ENCODE data around the gene DHX34. TPM values are rescaled to one million over a fixed set of nuclear protein-coding genes. Genes with fewer than 3 reads are reported as not detected.
"Not testable (repeated sequence)": the region's sequence is repeated elsewhere in the genome, so short reads cannot be mapped to it uniquely, and the experiment has no call there.

DHX34 gene
- total RNA-seq, 1 donor from 2014 or later, result 17.7 TPM

DNA sequence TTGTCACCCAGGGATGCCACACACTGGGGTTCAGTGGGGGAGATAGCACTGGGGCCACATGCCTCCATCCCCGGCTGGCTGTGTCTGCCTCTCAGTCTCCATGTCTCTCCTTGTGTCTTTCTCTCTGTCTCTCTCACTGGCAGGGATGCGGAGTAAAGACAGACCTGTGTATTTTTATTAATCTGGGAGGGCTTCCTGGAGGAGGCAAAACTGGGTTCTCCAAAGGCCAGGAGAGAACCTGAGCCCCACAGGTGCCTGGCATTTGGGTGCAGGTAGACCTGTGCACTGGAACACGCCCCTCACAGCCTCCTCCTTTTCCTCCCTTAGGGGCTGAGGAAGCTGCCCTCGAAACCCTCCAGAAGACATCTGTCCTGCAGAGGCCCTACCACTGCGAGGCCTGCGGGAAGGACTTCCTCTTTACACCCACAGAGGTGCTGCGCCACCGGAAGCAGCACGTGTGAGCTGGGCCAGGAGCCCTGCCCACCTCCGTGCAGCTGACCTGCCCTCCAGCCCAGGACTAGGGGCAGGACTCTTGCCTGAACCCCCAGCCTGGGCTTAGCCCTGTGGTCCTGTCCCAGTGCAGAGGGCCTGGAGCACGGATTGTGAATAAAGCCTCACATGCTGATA, 32.7 kb downstream of the DHX34 start:
- no peak overlapping the region for H3K4me2 ChIP-seq (ENCODE audit: low read length)
- no peaks in the 10 kb centered on the region for H3K9me3 Mint-ChIP-seq (ENCODE audit: unreplicated experiment)
- H3K27ac Mint-ChIP-seq (ENCODE audit: unreplicated experiment), result peak overlapping the region; percentile 91
- peaks cover 12% of the 10 kb centered on the region for H3K36me3 Mint-ChIP-seq (ENCODE audit: low read depth, unreplicated experiment)
- no peaks in the 10 kb centered on the region for H3K27me3 Mint-ChIP-seq (ENCODE audit: low read depth, unreplicated experiment)
- H2AFZ ChIP-seq (ENCODE audit: low read depth, low read length), result no peak overlapping the region
- H3K36me3 ChIP-seq (ENCODE audit: insufficient read depth, low read length), result peaks cover 5% of the 10 kb centered on the region
- H3K4me1 Mint-ChIP-seq (ENCODE audit: low read depth, unreplicated experiment), result peaks cover 8% of the 10 kb centered on the region
- TF ChIP-seq, protein P1, sequence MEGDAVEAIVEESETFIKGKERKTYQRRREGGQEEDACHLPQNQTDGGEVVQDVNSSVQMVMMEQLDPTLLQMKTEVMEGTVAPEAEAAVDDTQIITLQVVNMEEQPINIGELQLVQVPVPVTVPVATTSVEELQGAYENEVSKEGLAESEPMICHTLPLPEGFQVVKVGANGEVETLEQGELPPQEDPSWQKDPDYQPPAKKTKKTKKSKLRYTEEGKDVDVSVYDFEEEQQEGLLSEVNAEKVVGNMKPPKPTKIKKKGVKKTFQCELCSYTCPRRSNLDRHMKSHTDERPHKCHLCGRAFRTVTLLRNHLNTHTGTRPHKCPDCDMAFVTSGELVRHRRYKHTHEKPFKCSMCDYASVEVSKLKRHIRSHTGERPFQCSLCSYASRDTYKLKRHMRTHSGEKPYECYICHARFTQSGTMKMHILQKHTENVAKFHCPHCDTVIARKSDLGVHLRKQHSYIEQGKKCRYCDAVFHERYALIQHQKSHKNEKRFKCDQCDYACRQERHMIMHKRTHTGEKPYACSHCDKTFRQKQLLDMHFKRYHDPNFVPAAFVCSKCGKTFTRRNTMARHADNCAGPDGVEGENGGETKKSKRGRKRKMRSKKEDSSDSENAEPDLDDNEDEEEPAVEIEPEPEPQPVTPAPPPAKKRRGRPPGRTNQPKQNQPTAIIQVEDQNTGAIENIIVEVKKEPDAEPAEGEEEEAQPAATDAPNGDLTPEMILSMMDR (IDR thresholded peaks at IDR 0.05; ENCODE audit: insufficient read depth, low read depth, low read length), result no peak
- no peak for TF ChIP-seq EZH2 (IDR thresholded peaks at IDR 0.05; ENCODE audit: insufficient read depth, low read length)
- no peak overlapping the region for H3K4me3 ChIP-seq (ENCODE audit: insufficient read depth, low read depth, low read length)
- H3K27ac ChIP-seq (ENCODE audit: low read depth, low read length), result no peak overlapping the region
- H4K20me1 ChIP-seq (ENCODE audit: insufficient read depth, low read length), result no peaks in the 10 kb centered on the region
- DNase-seq (ENCODE audit: low read depth), result no peak
- no peaks in the 10 kb centered on the region for H3K9me3 ChIP-seq (ENCODE audit: insufficient read depth, low read depth, low read length)
- H3K9ac ChIP-seq (ENCODE audit: low read length), result no peak overlapping the region
- peak overlapping the region; percentile 64 for H3K4me3 Mint-ChIP-seq (ENCODE audit: unreplicated experiment)
- H3K27me3 ChIP-seq (ENCODE audit: insufficient read depth, low read length), result no peaks in the 10 kb centered on the region
- H3K79me2 ChIP-seq (ENCODE audit: insufficient read depth, low read length), result no peaks in the 10 kb centered on the region
- no peak for FAIRE-seq
- no peaks in the 10 kb centered on the region for H3K4me1 ChIP-seq (ENCODE audit: insufficient read depth, low read length)

DNA sequence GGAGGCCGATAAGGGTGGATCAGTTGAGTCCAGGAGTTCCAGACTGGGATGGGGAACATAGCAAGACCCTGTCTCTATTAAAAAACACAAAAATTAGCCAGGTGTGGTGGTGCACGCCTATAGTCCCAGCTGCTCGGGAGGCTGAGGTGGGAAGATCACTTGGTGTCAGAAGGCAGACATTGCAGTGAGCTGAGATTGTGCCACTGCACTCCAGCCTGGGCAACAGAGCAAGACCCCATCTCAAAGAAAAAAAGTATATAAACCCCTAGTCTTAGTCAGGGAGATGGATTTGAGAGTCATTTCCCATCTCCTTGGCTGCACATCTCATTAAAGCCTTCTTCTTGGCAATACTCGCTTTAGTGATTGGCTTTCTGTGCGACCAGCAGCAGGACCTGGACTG, 34.8 kb downstream of the DHX34 start:
- H3K4me3 Mint-ChIP-seq (ENCODE audit: unreplicated experiment); FAIRE-seq; H3K36me3 ChIP-seq (ENCODE audit: insufficient read depth, low read length); H4K20me1 ChIP-seq (ENCODE audit: insufficient read depth, low read length); H2AFZ ChIP-seq (ENCODE audit: low read depth, low read length); H3K9me3 ChIP-seq (ENCODE audit: insufficient read depth, low read depth, low read length); H3K27me3 Mint-ChIP-seq (ENCODE audit: low read depth, unreplicated experiment); H3K4me2 ChIP-seq (ENCODE audit: low read length); H3K4me1 ChIP-seq (ENCODE audit: insufficient read depth, low read length); H3K4me3 ChIP-seq (ENCODE audit: insufficient read depth, low read depth, low read length); H3K27me3 ChIP-seq (ENCODE audit: insufficient read depth, low read length); H3K4me1 Mint-ChIP-seq (ENCODE audit: low read depth, unreplicated experiment); H3K27ac Mint-ChIP-seq (ENCODE audit: unreplicated experiment); H3K9me3 Mint-ChIP-seq (ENCODE audit: unreplicated experiment); H3K9ac ChIP-seq (ENCODE audit: low read length); H3K79me2 ChIP-seq (ENCODE audit: insufficient read depth, low read length); H3K27ac ChIP-seq (ENCODE audit: low read depth, low read length); DNase-seq (ENCODE audit: low read depth): not testable (repeated sequence)
- H3K36me3 Mint-ChIP-seq (ENCODE audit: low read depth, unreplicated experiment), result peaks cover 11% of the 10 kb centered on the region

DNA sequence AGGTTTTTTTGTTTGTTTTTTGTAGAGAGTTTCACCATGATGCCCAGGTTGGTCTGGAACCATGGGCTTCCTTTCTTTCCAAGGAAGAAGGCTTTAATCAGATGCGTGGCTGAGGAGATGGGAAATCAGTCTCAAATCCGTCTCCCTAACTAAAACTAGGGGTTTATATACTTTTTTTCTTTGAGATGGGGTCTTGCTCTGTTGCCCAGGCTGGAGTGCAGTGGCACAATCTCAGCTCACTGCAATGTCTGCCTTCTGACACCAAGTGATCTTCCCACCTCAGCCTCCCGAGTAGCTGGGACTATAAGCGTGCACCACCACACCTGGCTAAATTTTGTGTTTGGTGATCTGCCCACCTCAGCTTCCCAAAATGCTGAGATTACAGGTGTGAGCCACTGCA, 35.4 kb downstream of the DHX34 start:
- not testable (repeated sequence) for H3K4me3 Mint-ChIP-seq (ENCODE audit: unreplicated experiment); H3K27ac Mint-ChIP-seq (ENCODE audit: unreplicated experiment); DNase-seq (ENCODE audit: low read depth); H3K27me3 Mint-ChIP-seq (ENCODE audit: low read depth, unreplicated experiment); H3K9ac ChIP-seq (ENCODE audit: low read length); H3K36me3 ChIP-seq (ENCODE audit: insufficient read depth, low read length); H3K4me1 ChIP-seq (ENCODE audit: insufficient read depth, low read length); FAIRE-seq; H4K20me1 ChIP-seq (ENCODE audit: insufficient read depth, low read length); H3K4me2 ChIP-seq (ENCODE audit: low read length); H3K27me3 ChIP-seq (ENCODE audit: insufficient read depth, low read length); H3K27ac ChIP-seq (ENCODE audit: low read depth, low read length); H3K4me1 Mint-ChIP-seq (ENCODE audit: low read depth, unreplicated experiment); H3K79me2 ChIP-seq (ENCODE audit: insufficient read depth, low read length); H2AFZ ChIP-seq (ENCODE audit: low read depth, low read length); H3K9me3 Mint-ChIP-seq (ENCODE audit: unreplicated experiment); H3K9me3 ChIP-seq (ENCODE audit: insufficient read depth, low read depth, low read length); H3K4me3 ChIP-seq (ENCODE audit: insufficient read depth, low read depth, low read length)
- peaks cover 14% of the 10 kb centered on the region for H3K36me3 Mint-ChIP-seq (ENCODE audit: low read depth, unreplicated experiment)

DNA sequence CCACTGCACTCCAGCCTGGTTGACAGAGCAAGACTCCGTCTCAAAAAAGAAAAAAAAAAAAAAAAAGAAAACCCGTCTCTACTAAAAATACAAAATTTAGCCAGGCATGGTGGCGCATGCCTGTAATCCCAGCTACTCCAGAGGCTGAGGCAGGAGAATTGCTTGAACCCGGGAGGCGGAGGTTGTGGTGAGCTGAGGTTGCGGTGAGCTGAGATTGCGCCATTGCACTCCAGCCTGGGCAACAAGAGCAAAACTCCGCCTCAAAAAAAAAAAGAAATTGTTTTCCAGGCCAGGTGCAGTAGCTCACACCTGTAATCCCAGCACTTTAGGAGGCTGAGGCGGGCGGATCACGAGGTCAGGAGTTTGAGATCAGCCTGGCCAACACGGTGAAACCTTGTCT, 37.5 kb downstream of the DHX34 start:
- not testable (repeated sequence) for H3K9ac ChIP-seq (ENCODE audit: low read length); DNase-seq (ENCODE audit: low read depth); H4K20me1 ChIP-seq (ENCODE audit: insufficient read depth, low read length); H3K27ac Mint-ChIP-seq (ENCODE audit: unreplicated experiment); H2AFZ ChIP-seq (ENCODE audit: low read depth, low read length); H3K4me1 Mint-ChIP-seq (ENCODE audit: low read depth, unreplicated experiment); H3K4me1 ChIP-seq (ENCODE audit: insufficient read depth, low read length); H3K36me3 ChIP-seq (ENCODE audit: insufficient read depth, low read length); H3K9me3 ChIP-seq (ENCODE audit: insufficient read depth, low read depth, low read length); H3K4me3 Mint-ChIP-seq (ENCODE audit: unreplicated experiment); H3K4me3 ChIP-seq (ENCODE audit: insufficient read depth, low read depth, low read length); H3K4me2 ChIP-seq (ENCODE audit: low read length); H3K27me3 ChIP-seq (ENCODE audit: insufficient read depth, low read length); H3K27ac ChIP-seq (ENCODE audit: low read depth, low read length); H3K27me3 Mint-ChIP-seq (ENCODE audit: low read depth, unreplicated experiment); H3K79me2 ChIP-seq (ENCODE audit: insufficient read depth, low read length); H3K9me3 Mint-ChIP-seq (ENCODE audit: unreplicated experiment); FAIRE-seq; H3K36me3 Mint-ChIP-seq (ENCODE audit: low read depth, unreplicated experiment)

DNA sequence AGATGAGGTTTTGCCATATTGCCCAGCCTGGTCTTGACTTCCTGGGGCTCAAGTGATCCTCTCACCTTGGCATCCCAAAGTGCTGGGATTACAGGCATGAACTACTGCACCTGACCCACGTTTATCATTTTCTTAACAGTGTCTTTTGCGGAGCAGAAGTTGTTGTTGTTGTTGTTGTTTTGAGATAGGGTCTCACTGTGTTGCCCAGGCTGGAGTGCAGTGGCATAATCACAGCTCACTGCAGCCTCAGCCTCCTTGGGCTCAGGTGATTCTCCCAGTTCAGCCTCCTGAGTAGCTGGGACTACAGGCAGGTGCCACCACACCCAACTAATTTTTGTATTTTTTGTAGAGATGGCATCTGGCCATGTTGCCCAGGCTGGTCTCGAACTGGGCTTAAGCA, 38.5 kb downstream of the DHX34 start:
- not testable (repeated sequence) for H4K20me1 ChIP-seq (ENCODE audit: insufficient read depth, low read length); DNase-seq (ENCODE audit: low read depth); H3K79me2 ChIP-seq (ENCODE audit: insufficient read depth, low read length); H3K4me1 Mint-ChIP-seq (ENCODE audit: low read depth, unreplicated experiment); H3K27me3 ChIP-seq (ENCODE audit: insufficient read depth, low read length); H3K4me2 ChIP-seq (ENCODE audit: low read length); H3K27ac ChIP-seq (ENCODE audit: low read depth, low read length); FAIRE-seq; H2AFZ ChIP-seq (ENCODE audit: low read depth, low read length); H3K36me3 Mint-ChIP-seq (ENCODE audit: low read depth, unreplicated experiment); H3K4me3 ChIP-seq (ENCODE audit: insufficient read depth, low read depth, low read length); H3K36me3 ChIP-seq (ENCODE audit: insufficient read depth, low read length); H3K27ac Mint-ChIP-seq (ENCODE audit: unreplicated experiment); H3K9me3 Mint-ChIP-seq (ENCODE audit: unreplicated experiment); H3K4me1 ChIP-seq (ENCODE audit: insufficient read depth, low read length); H3K9me3 ChIP-seq (ENCODE audit: insufficient read depth, low read depth, low read length); H3K27me3 Mint-ChIP-seq (ENCODE audit: low read depth, unreplicated experiment); H3K9ac ChIP-seq (ENCODE audit: low read length); H3K4me3 Mint-ChIP-seq (ENCODE audit: unreplicated experiment)
